Measurements from ENCODE around the gene RHOBTB3. TPM values are rescaled to one million over a fixed set of nuclear protein-coding genes. Genes with fewer than 3 reads are reported as not detected.

The RHOBTB3 gene
- total RNA-seq, 6 donors from 2014 or later, result 42.4 to 104 (median 60.9) TPM

- WGBS, 2 donors, result 91 to 95% methylated on average over 1 of the region's 1 CpG
- H3K4me3 ChIP-seq, result no peak overlapping the region
- no peaks in the 10 kb centered on the region for H3K4me1 ChIP-seq
- H3K36me3 ChIP-seq, result no peaks in the 10 kb centered on the region
- no peak overlapping the region for H3K27ac ChIP-seq
- no peaks in the 10 kb centered on the region for H3K9me3 ChIP-seq
- no peak for DNase-seq
- TF ChIP-seq EP300 (IDR thresholded peaks at IDR 0.05) (no peak), POLR2AphosphoS5 (IDR thresholded peaks at IDR 0.05) (no peak), CTCF (IDR thresholded peaks at IDR 0.05) (no peak), POLR2A (IDR thresholded peaks at IDR 0.05) (no peak)
- no peak for ATAC-seq (ENCODE audit: low FRiP score in 2 of 2)
- H3K27me3 ChIP-seq, result no peaks in the 10 kb centered on the region
Measured at GRCh38 chr5:95689680-95690079, 41.5 kb upstream of the RHOBTB3 start.

DNA sequence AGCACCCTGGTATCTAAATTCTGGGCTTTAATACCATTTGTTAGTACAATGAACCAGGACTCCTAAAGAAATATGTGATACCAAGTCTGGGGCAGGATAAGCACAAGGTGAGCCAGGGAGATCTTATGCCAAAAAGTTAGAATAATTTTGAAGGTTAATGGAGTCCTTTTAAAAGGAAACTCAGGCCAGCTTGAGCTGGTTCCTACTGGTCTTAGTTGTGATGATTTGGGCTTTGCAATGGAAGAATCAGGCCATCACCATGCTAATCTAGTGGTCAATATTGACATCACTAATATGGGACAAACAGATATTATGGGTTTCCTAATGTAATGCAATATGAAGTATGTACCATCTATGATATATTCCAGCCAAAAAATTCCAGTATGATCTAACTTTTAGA lies 40.8 kb upstream of the RHOBTB3 start:
- DNase-seq (no peak), ATAC-seq (ENCODE audit: low FRiP score in 2 of 2) (no peak)
- H3K27me3 ChIP-seq, result no peaks in the 10 kb centered on the region
- H3K36me3 ChIP-seq, result no peaks in the 10 kb centered on the region
- H3K4me3 ChIP-seq, result no peak overlapping the region
- H3K9me3 ChIP-seq, result no peaks in the 10 kb centered on the region
- no peak overlapping the region for H3K27ac ChIP-seq
- TF ChIP-seq EP300 (IDR thresholded peaks at IDR 0.05), result no peak
- no peak for TF ChIP-seq POLR2AphosphoS5 (IDR thresholded peaks at IDR 0.05)
- TF ChIP-seq POLR2A (IDR thresholded peaks at IDR 0.05), result no peak
- TF ChIP-seq CTCF (IDR thresholded peaks at IDR 0.05), result no peak
- H3K4me1 ChIP-seq, result no peaks in the 10 kb centered on the region

DNA sequence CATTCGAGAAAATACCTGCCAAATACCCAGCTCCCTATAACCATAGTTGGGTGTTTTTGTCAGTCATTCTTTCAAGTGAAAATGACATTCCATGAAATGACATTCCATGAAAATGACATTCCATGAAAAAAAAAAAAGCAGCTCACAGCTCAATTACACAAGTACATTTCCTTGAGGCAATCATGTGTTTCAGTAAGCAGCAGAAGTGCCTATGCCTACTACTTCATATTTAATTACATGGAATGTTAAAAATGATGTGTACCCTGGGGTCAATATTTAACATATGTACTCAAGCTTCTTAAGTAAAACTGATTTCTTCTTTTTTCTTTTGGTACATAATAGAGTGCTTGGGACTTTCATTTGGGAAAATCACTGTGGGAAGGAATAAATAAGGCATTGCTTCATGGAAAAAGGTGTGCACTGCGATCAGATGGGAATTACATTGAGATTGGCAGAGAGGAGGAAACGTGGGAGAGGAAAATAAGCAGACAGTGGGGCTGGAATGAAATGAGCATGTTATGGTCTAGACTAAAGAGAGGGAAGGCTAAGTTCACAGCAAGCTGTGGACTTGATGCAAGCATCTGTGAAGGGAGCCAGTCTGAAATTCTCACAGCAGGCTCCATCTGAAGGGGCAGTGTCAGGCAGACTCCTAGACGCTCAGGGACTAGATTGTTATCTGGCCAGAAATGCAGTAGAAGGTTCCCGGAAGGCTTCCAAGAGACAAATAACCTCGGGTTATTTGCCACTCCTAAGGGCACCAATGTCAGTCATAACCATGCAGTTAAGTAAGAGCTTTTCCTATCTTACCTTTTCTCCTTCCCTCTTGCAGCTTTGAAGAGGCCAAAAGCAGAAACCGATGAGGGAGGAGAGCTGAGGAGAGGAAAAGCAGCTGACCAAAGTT lies 33.1 kb upstream of the RHOBTB3 start:
- no peak for TF ChIP-seq EP300 (IDR thresholded peaks at IDR 0.05)
- TF ChIP-seq CTCF (IDR thresholded peaks at IDR 0.05), result no peak
- TF ChIP-seq POLR2AphosphoS5 (IDR thresholded peaks at IDR 0.05), result no peak
- no peak for TF ChIP-seq POLR2A (IDR thresholded peaks at IDR 0.05)
- 43 to 44% methylated on average over 7 of the region's 7 CpGs for WGBS, 2 donors
- ATAC-seq (ENCODE audit: low FRiP score in 2 of 2) (no peak), DNase-seq (no peak)
- Histone ChIP-seq H3K4me3 (no peak overlapping the region), H3K27me3 (no peaks in the 10 kb centered on the region), H3K36me3 (no peaks in the 10 kb centered on the region), H3K4me1 (no peaks in the 10 kb centered on the region), H3K27ac (peak overlapping the region in 1 of 4 donors; percentile 24), H3K9me3 (no peaks in the 10 kb centered on the region)

- WGBS, 2 donors, result 100% methylated on average over 1 of the region's 1 CpG
Measured at GRCh38 chr5:95699337-95699736, 31.8 kb upstream of the RHOBTB3 start.

More at GRCh38 chr5:95699337-95699736, 31.8 kb upstream of the RHOBTB3 start:
- H3K36me3 ChIP-seq, result no peaks in the 10 kb centered on the region
- H3K4me1 ChIP-seq, result no peaks in the 10 kb centered on the region
- TF ChIP-seq POLR2AphosphoS5 (IDR thresholded peaks at IDR 0.05) (no peak), EP300 (IDR thresholded peaks at IDR 0.05) (no peak), CTCF (IDR thresholded peaks at IDR 0.05) (no peak), POLR2A (IDR thresholded peaks at IDR 0.05) (no peak)
- DNase-seq (no peak), ATAC-seq (ENCODE audit: low FRiP score in 2 of 2) (no peak)
- H3K27ac ChIP-seq, result no peak overlapping the region
- H3K4me3 ChIP-seq, result no peak overlapping the region
- H3K9me3 ChIP-seq, result no peaks in the 10 kb centered on the region
- H3K27me3 ChIP-seq, result no peaks in the 10 kb centered on the region
